ENCODE data around the gene TOMM7.
"Not testable (repeated sequence)": the region's sequence is repeated elsewhere in the genome, so short reads cannot be mapped to it uniquely, and the experiment has no call there.

The TOMM7 gene

DNA sequence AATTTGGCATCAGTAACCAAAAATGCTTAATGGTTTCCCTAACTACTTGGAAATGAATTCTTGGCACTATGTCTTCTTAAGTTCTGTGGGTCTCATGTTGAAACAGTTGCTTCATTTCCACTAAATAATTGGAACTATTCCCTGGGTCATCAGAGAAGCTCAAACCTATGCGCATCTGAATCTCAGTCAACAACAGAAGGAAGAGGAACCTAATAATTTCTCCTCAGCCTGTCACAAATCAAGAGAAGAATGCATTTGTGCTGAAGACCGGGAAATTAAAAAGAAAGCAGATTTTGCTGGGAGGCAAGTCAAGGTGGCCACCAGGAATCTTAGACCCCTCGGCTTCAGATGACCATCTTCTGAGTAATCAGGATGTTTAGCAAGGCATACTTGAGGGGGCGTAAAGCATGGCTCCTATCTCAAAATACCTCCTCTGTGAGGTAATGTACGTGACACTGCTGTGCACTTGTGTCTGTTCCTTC lies 41.4 kb downstream of the TOMM7 start:
- no peak for DNase-seq

DNA sequence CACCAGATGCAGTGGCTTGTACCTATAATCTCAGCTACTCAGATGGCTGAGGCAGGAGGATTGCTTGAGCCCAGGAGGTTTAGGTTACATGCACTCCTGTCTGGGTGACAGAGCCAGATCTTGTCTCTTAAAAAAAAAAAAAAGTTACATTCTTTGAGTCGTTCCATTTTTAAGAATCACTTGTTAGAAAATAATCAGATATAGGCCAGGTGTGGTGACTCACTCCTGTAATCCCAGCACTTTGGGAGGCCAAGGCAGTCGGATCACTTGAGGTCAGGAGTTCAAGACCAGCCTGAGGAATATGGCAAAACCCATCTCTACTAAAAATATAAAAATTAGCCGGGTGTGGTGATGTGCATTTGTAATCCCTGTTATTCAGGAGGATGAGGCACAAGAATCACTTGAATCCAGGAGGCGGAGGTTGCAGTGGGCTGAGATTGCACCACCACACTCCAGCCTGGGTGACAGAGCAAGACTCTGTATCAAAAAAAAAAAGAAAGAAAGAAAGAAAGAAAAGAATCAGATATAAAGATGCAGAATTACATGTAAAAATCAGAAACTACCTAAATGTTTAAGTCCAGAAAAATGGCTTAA lies 42.8 kb downstream of the TOMM7 start:
- not testable (repeated sequence) for DNase-seq

- DNase-seq: no peak
These were observed 45.7 kb downstream of the TOMM7 start for GRCh38 chr7:22776964-22777363.

DNA sequence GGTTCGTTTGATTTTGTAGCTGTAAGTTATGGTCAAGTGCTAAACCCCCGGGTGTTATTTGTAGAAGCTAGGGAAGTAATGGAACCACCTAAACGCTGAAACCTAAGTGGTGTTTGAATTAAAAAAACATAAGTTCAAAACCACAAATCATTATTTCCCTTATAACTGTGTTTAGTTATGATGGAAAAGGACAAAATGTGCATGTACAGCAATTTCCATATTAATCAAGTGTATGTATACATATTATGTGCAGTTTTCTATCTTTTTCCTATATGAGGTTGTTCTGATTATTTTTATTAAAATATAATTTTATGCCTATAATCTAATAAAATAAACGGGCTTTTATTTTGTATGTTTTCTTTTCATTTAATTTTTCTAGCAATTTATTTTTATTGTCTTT lies 49.8 kb downstream of the TOMM7 start:
- DNase-seq: no peak

GRCh38 chr7:22771872-22772228 lies 50.8 kb downstream of the TOMM7 start:
- no peak for DNase-seq

DNA sequence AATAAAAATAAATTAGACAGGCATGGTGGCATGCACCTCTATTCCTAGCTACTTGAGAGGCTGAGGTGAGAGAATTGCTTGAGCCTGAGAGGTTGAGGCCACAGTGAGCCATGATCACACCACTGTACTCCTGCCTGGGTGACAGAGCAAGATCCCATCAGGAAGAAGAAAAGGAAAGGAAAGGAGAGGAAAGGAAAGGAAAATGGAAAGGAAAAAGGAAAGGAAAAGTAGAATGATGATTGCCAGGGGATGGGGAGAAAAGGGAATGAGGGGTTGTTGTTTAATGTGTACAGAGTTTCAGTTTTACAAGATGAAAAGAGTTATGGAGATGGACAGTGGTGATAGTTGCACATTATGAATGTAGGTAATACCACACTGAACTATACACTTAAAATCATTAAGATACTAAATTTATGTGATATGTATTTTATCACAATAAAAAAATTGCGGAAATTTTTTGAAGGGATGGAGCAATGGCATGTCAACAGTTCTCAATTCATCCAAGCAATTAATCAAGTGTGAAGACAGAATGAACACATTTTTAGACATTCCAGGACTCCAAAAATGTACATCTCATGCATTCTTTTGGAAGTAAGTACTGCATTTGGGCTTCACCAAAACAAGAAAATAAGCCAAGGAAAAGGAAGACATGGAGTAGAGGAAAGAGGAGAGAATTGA lies 51.3 kb downstream of the TOMM7 start:
- no peak for DNase-seq

DNA sequence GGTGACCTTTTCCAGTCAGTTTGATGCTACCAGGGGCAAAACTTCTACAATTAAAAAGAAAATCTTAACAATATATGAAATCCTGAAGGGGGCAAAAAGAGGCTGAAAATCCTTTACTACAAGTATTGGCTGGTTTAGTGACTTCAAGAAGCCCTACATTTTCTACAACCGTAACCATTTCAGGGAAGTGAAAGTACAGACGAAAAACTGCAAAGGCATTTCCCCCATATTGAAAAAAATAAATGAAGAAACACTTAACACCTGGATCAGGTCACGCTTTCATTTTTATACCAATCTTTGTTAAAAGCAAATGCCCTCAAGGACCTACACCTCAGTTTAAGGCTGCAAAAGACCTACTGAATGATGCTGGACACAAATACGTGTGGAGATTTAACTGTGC lies 57.0 kb downstream of the TOMM7 start:
- no peak for DNase-seq
